Activated CD4-positive, alpha-beta T cell treated with anti-CD3 and anti-CD28 coated beads, Interleukin-2, amount 10 ng/mL, durations not matched to agents 7 days and 5 days (primary cell): ENCODE results near the gene CCNK. TPM values are rescaled to one million over a fixed set of nuclear protein-coding genes. Genes with fewer than 3 reads are reported as not detected.
A peak's percentile ranks its signal among the peaks of the same experiment; 100 is the strongest.

ENCODE experiments used
- CTCF ChIA-PET: fragments of 350-600 bp; sonication (Branson Sonifier 250); formaldehyde crosslinking; loops from one replicate; lab custom pipeline; 2021; ENCODE audit warnings: antibody characterized with exemption; lab: Charles Lee
- POLR2A ChIA-PET: fragments of 350-600 bp; sonication (Branson Sonifier 250); formaldehyde crosslinking; loops from one replicate; lab custom pipeline; 2021; ENCODE audit warnings: antibody characterized with exemption; lab: Charles Lee
- DNase-seq: peaks from one replicate; pipeline ENCODE4 v3.0.0-alpha.2; 2020
- H3K27ac Mint-ChIP-seq: one replicate; pipeline ENCODE4 v1.8.0; 2021; ENCODE audit warnings: mild to moderate bottlenecking, moderate library complexity, mixed read lengths
- H3K27me3 Mint-ChIP-seq: one replicate; pipeline ENCODE4 v1.8.0; 2021; ENCODE audit warnings: mixed read lengths
- H3K36me3 Mint-ChIP-seq: one replicate; pipeline ENCODE4 v1.8.0; 2021; ENCODE audit warnings: low read depth, mixed read lengths
- H3K4me1 Mint-ChIP-seq: one replicate; pipeline ENCODE4 v1.8.0; 2021; ENCODE audit warnings: mixed read lengths
- H3K4me3 Mint-ChIP-seq: one replicate; pipeline ENCODE4 v1.8.0; 2021; ENCODE audit warnings: mild to moderate bottlenecking, moderate library complexity, mixed read lengths
- H3K9me3 Mint-ChIP-seq: one replicate; pipeline ENCODE4 v1.8.0; 2021; ENCODE audit warnings: mixed read lengths
- total RNA-seq, 2 experiments: library from RNA; stranded (reverse); gene quantifications; one replicate each; pipeline ENCODE4 v1.2.3, GENCODE V29; 2021

Gene CCNK
- total RNA-seq, 2 experiments from 2014 or later = 85.5 to 86.8 TPM

- ChIA-PET CTCF (no interaction called here), POLR2A (no interaction called here)
- no peak for DNase-seq
- Mint-ChIP-seq H3K27ac (peak overlapping the region; percentile 38), H3K4me3 (no peak overlapping the region), H3K27me3 (no peaks in the 10 kb centered on the region), H3K36me3 (no peaks in the 10 kb centered on the region), H3K9me3 (no peaks in the 10 kb centered on the region), H3K4me1 (no peaks in the 10 kb centered on the region)
Measured at GRCh38 chr14:99561864-99562263, 80.7 kb downstream of the CCNK start.

Other genes with a start within 250 kb of the CCNK start
- gene BCL11B, start 209.2 kb upstream of the CCNK start, total RNA-seq = 100 to 1,000 TPM; 115 to 116 TPM
- gene SETD3, start 550 bp upstream of the CCNK start, total RNA-seq = 10 to 100 TPM; 56.8 to 64.5 TPM
- 10 to 100 TPM; 10.0 to 10.9 TPM for gene CCDC85C, start 122.8 kb downstream of the CCNK start, total RNA-seq
- under 1 TPM in 1 of 2 experiments, not detected in 1; 0.05 TPM for gene HHIPL1, start 163.7 kb downstream of the CCNK start, total RNA-seq
- under 1 TPM; 0.12 to 0.20 TPM for gene CYP46A1, start 202.9 kb downstream of the CCNK start, total RNA-seq